Bronchial epithelial cell (primary cell): ENCODE measurements around the gene JAG2. TPM values are rescaled to one million over a fixed set of nuclear protein-coding genes. Genes with fewer than 3 reads are reported as not detected.
A peak's percentile ranks its signal among the peaks of the same experiment; 100 is the strongest.

Experiments used
- DNase-seq: peaks from one replicate; pipeline ENCODE4 v3.0.0-alpha.2; 2010; ENCODE audit warnings: low read depth
- FAIRE-seq: peaks from 2 replicates; lab custom pipeline; 2011; peaks lifted over from hg19 to GRCh38; lab: Jason Lieb, UNC
- H3K27me3 ChIP-seq: 2 replicates; pipeline ENCODE4 v1.5.1; 2011; ENCODE audit warnings: low read length; ENCODE audit not compliant: control insufficient read depth, insufficient read depth
- H3K36me3 ChIP-seq: 2 replicates; pipeline ENCODE4 v1.5.1; 2011; ENCODE audit warnings: low read length; ENCODE audit not compliant: control insufficient read depth, insufficient read depth
- H3K4me3 ChIP-seq: 2 replicates; pipeline ENCODE4 v1.5.1; 2011; ENCODE audit warnings: mild to moderate bottlenecking, low read depth, low read length, control low read depth
- total RNA-seq: library from RNA; depleted of rRNA; stranded (reverse); fragments of >200 nt; gene quantifications from 2 replicates; pipeline ENCODE4 v1.2.1, GENCODE V29; 2014
- TF ChIP-seq, protein P1 (sequence below): IDR thresholded peaks from 2 replicates; pipeline ENCODE4 v1.5.1; 2011; ENCODE audit warnings: mild to moderate bottlenecking, moderate library complexity, low read length, control low read depth, inconsistent platforms; ENCODE audit not compliant: insufficient read depth, severe bottlenecking

The JAG2 gene
- total RNA-seq, 1 donor from 2014 or later: 45.3 TPM

DNA sequence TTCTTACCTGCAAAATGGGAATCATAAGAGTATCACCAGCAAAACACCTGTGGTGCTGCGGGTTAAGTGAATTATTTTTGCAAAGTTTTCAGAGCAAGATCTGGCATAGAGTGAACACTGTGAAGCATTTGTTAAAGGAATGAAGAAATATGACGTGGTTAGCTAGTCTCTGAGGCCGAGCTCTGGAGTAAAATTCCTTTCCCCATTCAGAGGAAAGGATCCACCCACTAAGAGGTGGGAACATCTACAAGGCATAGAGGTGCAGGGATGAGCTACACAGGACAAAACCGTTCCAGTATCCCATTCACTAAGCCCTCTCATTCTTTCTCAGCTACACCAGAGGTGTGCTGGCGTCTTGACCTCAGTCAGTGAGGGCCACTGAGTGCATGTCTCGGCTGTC lies 48.5 kb downstream of the JAG2 start:
- FAIRE-seq (peak; percentile 23), DNase-seq (peak; percentile 34)
- TF ChIP-seq, protein P1, sequence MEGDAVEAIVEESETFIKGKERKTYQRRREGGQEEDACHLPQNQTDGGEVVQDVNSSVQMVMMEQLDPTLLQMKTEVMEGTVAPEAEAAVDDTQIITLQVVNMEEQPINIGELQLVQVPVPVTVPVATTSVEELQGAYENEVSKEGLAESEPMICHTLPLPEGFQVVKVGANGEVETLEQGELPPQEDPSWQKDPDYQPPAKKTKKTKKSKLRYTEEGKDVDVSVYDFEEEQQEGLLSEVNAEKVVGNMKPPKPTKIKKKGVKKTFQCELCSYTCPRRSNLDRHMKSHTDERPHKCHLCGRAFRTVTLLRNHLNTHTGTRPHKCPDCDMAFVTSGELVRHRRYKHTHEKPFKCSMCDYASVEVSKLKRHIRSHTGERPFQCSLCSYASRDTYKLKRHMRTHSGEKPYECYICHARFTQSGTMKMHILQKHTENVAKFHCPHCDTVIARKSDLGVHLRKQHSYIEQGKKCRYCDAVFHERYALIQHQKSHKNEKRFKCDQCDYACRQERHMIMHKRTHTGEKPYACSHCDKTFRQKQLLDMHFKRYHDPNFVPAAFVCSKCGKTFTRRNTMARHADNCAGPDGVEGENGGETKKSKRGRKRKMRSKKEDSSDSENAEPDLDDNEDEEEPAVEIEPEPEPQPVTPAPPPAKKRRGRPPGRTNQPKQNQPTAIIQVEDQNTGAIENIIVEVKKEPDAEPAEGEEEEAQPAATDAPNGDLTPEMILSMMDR: no peak
- no peaks in the 10 kb centered on the region for H3K36me3 ChIP-seq
- H3K27me3 ChIP-seq: no peaks in the 10 kb centered on the region
- H3K4me3 ChIP-seq: no peak overlapping the region

DNA sequence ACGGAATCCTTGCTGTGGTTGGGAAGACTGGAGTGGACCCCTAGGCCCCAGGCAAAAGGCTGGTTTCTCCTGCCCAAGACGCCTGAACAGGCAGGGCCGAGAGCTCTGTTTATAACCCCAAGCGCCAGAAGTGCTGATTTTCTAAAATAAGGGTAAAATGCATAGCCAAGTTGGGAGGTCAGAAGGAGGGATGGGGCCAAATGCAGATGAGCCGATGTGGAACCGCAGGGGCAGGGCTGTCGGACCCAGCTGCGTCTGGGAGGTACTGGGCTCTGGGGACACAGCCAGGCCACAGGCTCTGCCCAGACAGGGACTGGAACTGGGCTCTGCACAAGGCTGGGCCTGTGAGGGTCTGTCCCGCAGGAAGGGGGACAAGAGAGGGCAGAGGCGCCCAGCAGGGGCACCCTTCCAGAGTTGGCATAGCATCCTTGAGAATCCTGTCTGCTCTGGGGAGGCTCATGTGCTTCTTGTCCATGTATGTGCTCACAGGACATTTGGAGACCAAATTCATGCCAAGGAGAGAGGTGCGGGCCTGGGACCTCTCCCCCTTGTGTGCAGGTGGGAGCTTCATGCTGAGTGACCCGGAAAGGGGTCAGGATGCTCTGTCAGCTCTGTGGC lies 49.1 kb downstream of the JAG2 start:
- TF ChIP-seq, protein P1: peak; percentile 22
- FAIRE-seq (no peak), DNase-seq (no peak)
- Histone ChIP-seq H3K4me3 (no peak overlapping the region), H3K27me3 (no peaks in the 10 kb centered on the region), H3K36me3 (no peaks in the 10 kb centered on the region)

DNA sequence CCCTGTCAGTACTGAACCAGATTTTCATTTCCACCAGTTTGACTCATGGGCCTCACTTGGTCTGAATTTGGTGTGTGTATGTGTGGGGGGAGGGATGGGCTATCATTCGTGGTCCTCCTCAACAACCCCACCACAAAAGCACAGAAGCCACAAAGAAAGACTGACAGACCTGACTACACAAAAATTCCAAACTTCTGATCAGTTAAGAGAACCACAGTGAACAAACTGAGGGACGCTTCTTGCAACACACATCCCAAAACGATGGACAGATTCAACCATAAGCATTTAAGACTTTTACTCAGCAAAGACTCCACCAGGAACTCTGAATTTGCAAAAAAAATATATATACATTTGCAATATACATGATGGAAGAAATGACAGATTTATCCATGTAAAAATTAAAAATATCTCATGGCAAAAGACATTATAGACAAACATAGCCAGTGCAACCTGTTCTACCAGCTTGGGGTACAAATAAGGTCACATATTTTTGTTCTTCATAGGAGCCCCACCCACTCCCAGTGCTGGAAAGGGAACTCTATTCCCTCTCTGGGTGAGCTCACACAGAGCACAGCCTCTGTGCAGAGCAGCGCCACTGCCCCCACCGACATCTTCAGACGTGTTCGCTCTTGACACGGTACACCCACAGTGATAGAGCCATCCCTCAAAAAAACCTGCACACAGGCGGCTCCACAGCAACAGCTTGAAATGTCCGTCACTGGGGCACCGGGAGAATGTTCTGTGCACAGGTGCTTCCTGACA lies 49.7 kb downstream of the JAG2 start:
- peak; percentile 93 for DNase-seq
- FAIRE-seq: peak; percentile 83
- TF ChIP-seq, protein P1: peak; percentile 18
- H3K27me3 ChIP-seq: no peaks in the 10 kb centered on the region
- H3K4me3 ChIP-seq: no peak overlapping the region
- no peaks in the 10 kb centered on the region for H3K36me3 ChIP-seq

DNA sequence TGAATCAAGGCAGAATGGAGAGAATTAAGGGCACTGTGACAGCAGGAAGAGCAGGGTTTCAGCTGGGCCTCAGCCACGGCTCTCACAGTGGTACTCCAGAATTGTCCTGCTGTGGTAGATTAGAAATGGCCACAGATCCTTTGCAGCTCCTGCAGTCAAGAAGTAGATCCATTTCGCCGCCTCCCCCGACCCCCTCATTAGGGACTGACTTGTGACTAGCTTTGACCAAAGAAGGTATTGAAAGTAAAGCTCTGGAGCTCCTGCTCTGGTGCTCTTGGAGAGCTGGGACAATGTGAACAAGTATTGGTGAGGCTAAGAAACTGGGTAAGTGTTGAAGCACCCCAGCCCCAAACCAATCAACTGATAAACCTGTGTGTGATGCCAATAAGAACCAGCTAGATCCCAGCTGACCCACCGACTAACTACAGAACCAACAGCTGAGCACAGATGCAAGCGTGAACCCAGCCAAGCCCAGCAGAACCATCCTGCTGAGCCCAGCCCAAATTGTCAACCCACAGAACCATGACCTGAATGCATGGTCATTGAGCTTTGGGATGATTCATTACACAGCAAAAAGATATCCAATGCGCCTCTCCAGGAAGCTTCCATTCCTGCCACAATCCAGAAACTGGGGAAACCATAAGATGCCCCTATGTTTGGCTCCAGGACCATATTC lies 50.7 kb downstream of the JAG2 start:
- TF ChIP-seq, protein P1: no peak
- peak; percentile 79 for FAIRE-seq
- Histone ChIP-seq H3K36me3 (no peaks in the 10 kb centered on the region), H3K27me3 (no peaks in the 10 kb centered on the region), H3K4me3 (no peak overlapping the region)
- no peak for DNase-seq

DNA sequence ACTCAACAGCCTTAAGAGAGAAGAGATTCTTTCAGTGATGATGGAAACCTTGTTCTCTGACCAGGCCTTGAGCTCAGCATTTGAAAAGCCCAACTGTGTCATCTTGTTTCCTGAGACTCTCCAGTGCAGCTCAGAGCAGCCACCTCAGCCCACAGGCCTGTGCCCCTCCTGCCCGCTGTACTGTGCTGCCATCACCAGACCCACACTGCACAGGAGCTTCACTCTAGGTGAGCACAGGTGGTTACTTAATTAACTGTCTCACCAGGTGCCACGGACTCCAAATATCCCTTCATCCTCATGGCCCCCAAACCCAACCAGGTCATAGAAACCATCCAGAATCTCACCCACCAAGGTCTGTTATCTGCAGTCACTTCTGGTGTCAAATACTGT lies 51.3 kb downstream of the JAG2 start:
- H3K4me3 ChIP-seq: no peak overlapping the region
- FAIRE-seq: peak; percentile 47
- no peaks in the 10 kb centered on the region for H3K36me3 ChIP-seq
- DNase-seq: no peak
- H3K27me3 ChIP-seq: no peaks in the 10 kb centered on the region
- TF ChIP-seq, protein P1: no peak
